ENCODE measurements around the gene EXOC3L1.

EXOC3L1 gene

GRCh38 chr16:67213197-67214019, 23.5 kb upstream of the EXOC3L1 start:
- DNase-seq, result no peak

- DNase-seq, result no peak
These were observed 22.8 kb upstream of the EXOC3L1 start for GRCh38 chr16:67212766-67213165.

- no peak for DNase-seq
These were observed 21.7 kb upstream of the EXOC3L1 start for GRCh38 chr16:67211674-67212073.

- no peak for DNase-seq
These were observed 20.4 kb upstream of the EXOC3L1 start for GRCh38 chr16:67210069-67210937.

- DNase-seq, result no peak
These were observed 19.6 kb upstream of the EXOC3L1 start for GRCh38 chr16:67209565-67209964.

GRCh38 chr16:67208154-67208896, 18.4 kb upstream of the EXOC3L1 start:
- no peak for DNase-seq

- DNase-seq, result no peak
These were observed 17.5 kb upstream of the EXOC3L1 start for GRCh38 chr16:67207249-67208091.

- DNase-seq, result no peak
These were observed 16.9 kb upstream of the EXOC3L1 start for GRCh38 chr16:67206838-67207248.

GRCh38 chr16:67206129-67206837, 16.3 kb upstream of the EXOC3L1 start:
- no peak for DNase-seq

GRCh38 chr16:67204076-67204475, 14.1 kb upstream of the EXOC3L1 start:
- no peak for DNase-seq

GRCh38 chr16:67202956-67203493, 13.1 kb upstream of the EXOC3L1 start:
- no peak for DNase-seq

- no peak for DNase-seq
These were observed 12.5 kb upstream of the EXOC3L1 start for GRCh38 chr16:67202426-67202825.

- DNase-seq, result no peak
These were observed 11.7 kb upstream of the EXOC3L1 start for GRCh38 chr16:67201411-67202345.

GRCh38 chr16:67200491-67200890, 10.6 kb upstream of the EXOC3L1 start:
- DNase-seq, result no peak

GRCh38 chr16:67199808-67200198, 9.9 kb upstream of the EXOC3L1 start:
- DNase-seq, result no peak

GRCh38 chr16:67199011-67199807, 9.3 kb upstream of the EXOC3L1 start, which contains the start of gene ELMO3:
TSS of gene ELMO3 (plus strand) at chr16:67199131. CDS start at chr16:67199327, 196 bp downstream.
- DNase-seq, result no peak

- peak; percentile 44 for DNase-seq
These were observed 8.3 kb upstream of the EXOC3L1 start for GRCh38 chr16:67198238-67198734.

- no peak for DNase-seq
These were observed 7.8 kb upstream of the EXOC3L1 start for GRCh38 chr16:67197704-67198103.

GRCh38 chr16:67196881-67197280, 6.9 kb upstream of the EXOC3L1 start:
- DNase-seq, result no peak

Data from stimulated activated CD4-positive, alpha-beta T cell treated with anti-CD3 and anti-CD28 coated beads, Interleukin-15, amount 100 ng/mL, for 24 hours (primary cell).